Vagina (tissue), 2 donors: ENCODE data around the gene KRT2. TPM values are rescaled to one million over a fixed set of nuclear protein-coding genes. Genes with fewer than 3 reads are reported as not detected.
"Not testable (repeated sequence)": the region's sequence is repeated elsewhere in the genome, so short reads cannot be mapped to it uniquely, and the experiment has no call there.

Source experiments
- DNase-seq, 2 donors: peaks; one replicate each; pipeline ENCODE4 v3.0.0-alpha.2; 2017; ENCODE audit errors: extremely low spot score in 2 of 2
- H3K27ac ChIP-seq: fragments of 200-600 bp; sonication (generic); one replicate; pipeline ENCODE4 v1.5.1; 2019
- H3K27me3 ChIP-seq: fragments of 200-600 bp; sonication (generic); one replicate; pipeline ENCODE4 v1.5.1; 2019
- H3K36me3 ChIP-seq, 2 donors: fragments of 200-600 bp; sonication (generic); one replicate each; pipeline ENCODE4 v1.5.1; 2017 to 2019
- H3K4me1 ChIP-seq: fragments of 200-600 bp; sonication (generic); one replicate; pipeline ENCODE4 v1.5.1; 2019
- H3K4me3 ChIP-seq, 2 donors: fragments of 200-600 bp; sonication (generic); 1 replicate in 1 of 2; 2 replicates in 1 of 2; pipeline ENCODE4 v1.5.1; 2016 to 2019
- H3K9me3 ChIP-seq: fragments of 200-600 bp; sonication (generic); one replicate; pipeline ENCODE4 v1.5.1; 2019
- CTCF ChIP-seq, 3 experiments: fragments of 450-650 bp in 2 of 3; fragments of 200-600 bp in 1 of 3; sonication (generic) in 1 of 3; IDR thresholded peaks; one replicate each; pipeline ENCODE4 v1.5.1; 2017 to 2019; ENCODE audit warnings: antibody characterized with exemption in 3 of 3, mild to moderate bottlenecking in 2 of 3, moderate library complexity in 2 of 3
- POLR2A ChIP-seq, 2 donors: fragments of 450-650 bp; IDR thresholded peaks; one replicate each; pipeline ENCODE4 v1.6.1; 2017; ENCODE audit warnings: antibody characterized with exemption in 2 of 2, mild to moderate bottlenecking in 2 of 2, moderate library complexity in 2 of 2
- POLR2AphosphoS5 ChIP-seq, 2 donors: sonication (generic); formaldehyde crosslinking; IDR thresholded peaks; one replicate each; pipeline ENCODE4 v1.9.0; 2017; ENCODE audit warnings: antibody characterized with exemption in 2 of 2, mild to moderate bottlenecking in 2 of 2, low read depth in 1 of 2; ENCODE audit not compliant: insufficient read depth in 1 of 2
- intact Hi-C: fragments of 100-400 bp; cut with DNase I; formaldehyde crosslinking; loops from one replicate; pipeline ENCODE4 v1.15.1; 2023
- total RNA-seq: library from RNA; depleted of rRNA; stranded (reverse); fragments of >200 nt; gene quantifications from one replicate; pipeline ENCODE4 v1.2.3, GENCODE V29; 2016

The KRT2 gene
- total RNA-seq, 1 donor from 2014 or later, result 2.0 TPM

GRCh38 chr12:52673713-52674432 is 21.9 kb upstream of the KRT2 start:
- H3K27ac ChIP-seq, result no peak overlapping the region
- H3K36me3 ChIP-seq, result no peaks in the 10 kb centered on the region
- TF ChIP-seq POLR2A (IDR thresholded peaks at IDR 0.05) (no peak), CTCF (IDR thresholded peaks at IDR 0.05) (no peak)
- no peaks in the 10 kb centered on the region for H3K27me3 ChIP-seq
- H3K9me3 ChIP-seq, result no peaks in the 10 kb centered on the region
- intact Hi-C loops, result no loop called here
- no peak overlapping the region for H3K4me3 ChIP-seq
- DNase-seq, result no peak
- H3K4me1 ChIP-seq, result peaks cover 4% of the 10 kb centered on the region

GRCh38 chr12:52673217-52673616 is 21.2 kb upstream of the KRT2 start:
- intact Hi-C loops, result no loop called here

GRCh38 chr12:52672321-52672933 is 20.4 kb upstream of the KRT2 start:
- Histone ChIP-seq H3K27ac (no peak overlapping the region), H3K4me1 (peaks cover 4% of the 10 kb centered on the region), H3K27me3 (no peaks in the 10 kb centered on the region), H3K9me3 (no peaks in the 10 kb centered on the region), H3K36me3 (no peaks in the 10 kb centered on the region), H3K4me3 (no peak overlapping the region)
- TF ChIP-seq POLR2A (IDR thresholded peaks at IDR 0.05), result no peak
- no peak for TF ChIP-seq CTCF (IDR thresholded peaks at IDR 0.05)
- TF ChIP-seq POLR2AphosphoS5 (IDR thresholded peaks at IDR 0.05; ENCODE audit: insufficient read depth in 1 of 2, low read depth in 1 of 2), result no peak
- DNase-seq, result no peak
- intact Hi-C loops, result no loop called here

More at GRCh38 chr12:52673217-52673616, 21.2 kb upstream of the KRT2 start:
- Histone ChIP-seq H3K4me3 (no peak overlapping the region), H3K27ac (no peak overlapping the region), H3K4me1 (peaks cover 4% of the 10 kb centered on the region), H3K27me3 (no peaks in the 10 kb centered on the region), H3K9me3 (no peaks in the 10 kb centered on the region), H3K36me3 (no peaks in the 10 kb centered on the region)
- TF ChIP-seq CTCF (IDR thresholded peaks at IDR 0.05) (no peak), POLR2A (IDR thresholded peaks at IDR 0.05) (no peak), POLR2AphosphoS5 (IDR thresholded peaks at IDR 0.05; ENCODE audit: insufficient read depth in 1 of 2, low read depth in 1 of 2) (no peak)
- DNase-seq, result no peak

- Histone ChIP-seq H3K27me3 (no peaks in the 10 kb centered on the region), H3K4me1 (peaks cover 4% of the 10 kb centered on the region), H3K27ac (no peak overlapping the region), H3K36me3 (no peaks in the 10 kb centered on the region), H3K9me3 (no peaks in the 10 kb centered on the region), H3K4me3 (no peak overlapping the region)
- TF ChIP-seq CTCF (IDR thresholded peaks at IDR 0.05) (no peak), POLR2AphosphoS5 (IDR thresholded peaks at IDR 0.05; ENCODE audit: insufficient read depth in 1 of 2, low read depth in 1 of 2) (no peak), POLR2A (IDR thresholded peaks at IDR 0.05) (no peak)
- intact Hi-C loops, result no loop called here
- no peak for DNase-seq
Measured at GRCh38 chr12:52670961-52671360, 18.9 kb upstream of the KRT2 start.

GRCh38 chr12:52670506-52670905 is 18.5 kb upstream of the KRT2 start:
- TF ChIP-seq POLR2A (IDR thresholded peaks at IDR 0.05) (no peak), CTCF (IDR thresholded peaks at IDR 0.05) (no peak), POLR2AphosphoS5 (IDR thresholded peaks at IDR 0.05; ENCODE audit: insufficient read depth in 1 of 2, low read depth in 1 of 2) (no peak)
- H3K4me1 ChIP-seq, result peaks cover 4% of the 10 kb centered on the region
- H3K36me3 ChIP-seq, result no peaks in the 10 kb centered on the region
- intact Hi-C loops, result no loop called here
- H3K27ac ChIP-seq, result no peak overlapping the region
- H3K9me3 ChIP-seq, result no peaks in the 10 kb centered on the region
- no peak for DNase-seq
- no peaks in the 10 kb centered on the region for H3K27me3 ChIP-seq
- no peak overlapping the region for H3K4me3 ChIP-seq

- H3K9me3 ChIP-seq, intact Hi-C loops, H3K27me3 ChIP-seq: not testable (repeated sequence)
Measured at GRCh38 chr12:52669941-52670340, 17.9 kb upstream of the KRT2 start.

More at GRCh38 chr12:52669941-52670340, 17.9 kb upstream of the KRT2 start:
- not testable (repeated sequence) for DNase-seq, H3K4me1 ChIP-seq, H3K36me3 ChIP-seq, H3K27ac ChIP-seq, H3K4me3 ChIP-seq
